ENCODE measurements around the gene PEAK3.
A peak's percentile ranks its signal among the peaks of the same experiment; 100 is the strongest.

PEAK3 gene

DNA sequence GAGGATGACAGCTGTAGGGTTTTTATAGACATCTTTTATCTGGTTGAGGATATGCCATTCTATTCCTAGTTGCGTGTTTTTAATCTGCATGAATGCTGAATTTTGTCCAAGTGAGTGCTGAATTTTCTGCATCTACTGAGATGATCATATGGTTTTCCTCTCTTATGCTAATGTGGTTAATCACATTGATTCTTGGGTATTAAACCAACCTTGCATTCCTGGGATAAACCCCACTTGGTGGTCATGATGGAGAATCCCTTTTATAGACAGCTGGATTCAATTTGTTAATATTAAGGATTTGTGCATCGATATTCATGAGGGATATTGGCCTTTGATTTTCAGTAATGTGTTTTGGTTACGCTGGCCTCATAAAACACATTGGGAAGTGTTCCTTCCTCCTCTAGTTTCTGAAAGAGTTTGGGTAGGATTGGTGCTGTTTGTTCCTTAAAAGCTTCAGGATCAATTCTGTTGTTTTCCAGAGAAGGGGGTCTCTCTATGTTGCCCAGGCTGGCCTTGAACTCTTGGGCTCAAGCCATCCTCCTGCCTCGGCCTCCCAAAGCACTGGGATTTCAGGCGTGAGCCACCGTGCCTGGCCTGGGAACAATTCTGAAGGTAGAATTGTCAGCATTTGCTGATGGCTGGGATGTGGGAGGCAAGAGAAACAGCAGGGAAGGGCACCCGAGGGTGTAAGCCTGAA, 33.3 kb upstream of the PEAK3 start:
- Histone ChIP-seq H3K27ac (ENCODE audit: low read depth, low read length) (no peak overlapping the region), H3K36me3 (ENCODE audit: control insufficient read depth, insufficient read depth, low read length) (no peaks in the 10 kb centered on the region), H3K9me3 (ENCODE audit: control insufficient read depth, insufficient read depth, low read depth, low read length) (peaks cover 12% of the 10 kb centered on the region), H3K27me3 (ENCODE audit: control insufficient read depth, insufficient read depth, low read length) (peaks cover 10% of the 10 kb centered on the region), H3K9ac (ENCODE audit: low read length) (no peak overlapping the region), H3K4me1 (ENCODE audit: control insufficient read depth, insufficient read depth, low read length) (peaks cover 6% of the 10 kb centered on the region), H3K4me3 (ENCODE audit: low read depth, low read length) (no peak overlapping the region)

- peaks cover 12% of the 10 kb centered on the region for H3K9me3 ChIP-seq (ENCODE audit: control insufficient read depth, insufficient read depth, low read depth, low read length)
- peak overlapping the region; percentile 11; the same call in 1 of the 2 replicates for H3K4me3 ChIP-seq (ENCODE audit: low read depth, low read length)
- H3K36me3 ChIP-seq (ENCODE audit: control insufficient read depth, insufficient read depth, low read length), result no peaks in the 10 kb centered on the region
- H3K4me1 ChIP-seq (ENCODE audit: control insufficient read depth, insufficient read depth, low read length), result peaks cover 8% of the 10 kb centered on the region
- peaks cover 31% of the 10 kb centered on the region for H3K27me3 ChIP-seq (ENCODE audit: control insufficient read depth, insufficient read depth, low read length)
- H3K27ac ChIP-seq (ENCODE audit: low read depth, low read length), result no peak overlapping the region
- no peak overlapping the region for H3K9ac ChIP-seq (ENCODE audit: low read length)
Observed at GRCh38 chr19:2312820-2313501, 31.0 kb upstream of the PEAK3 start.

- Histone ChIP-seq H3K27ac (ENCODE audit: low read depth, low read length) (no peak overlapping the region), H3K4me3 (ENCODE audit: low read depth, low read length) (no peak overlapping the region), H3K27me3 (ENCODE audit: control insufficient read depth, insufficient read depth, low read length) (peaks cover 49% of the 10 kb centered on the region), H3K9me3 (ENCODE audit: control insufficient read depth, insufficient read depth, low read depth, low read length) (peaks cover 12% of the 10 kb centered on the region), H3K4me1 (ENCODE audit: control insufficient read depth, insufficient read depth, low read length) (peaks cover 3% of the 10 kb centered on the region), H3K9ac (ENCODE audit: low read length) (no peak overlapping the region), H3K36me3 (ENCODE audit: control insufficient read depth, insufficient read depth, low read length) (no peaks in the 10 kb centered on the region)
Observed at GRCh38 chr19:2311093-2311492, 29.1 kb upstream of the PEAK3 start.

- H3K27me3 ChIP-seq (ENCODE audit: control insufficient read depth, insufficient read depth, low read length), result peaks cover 52% of the 10 kb centered on the region
Observed at GRCh38 chr19:2309734-2310362, 27.9 kb upstream of the PEAK3 start.

DNA sequence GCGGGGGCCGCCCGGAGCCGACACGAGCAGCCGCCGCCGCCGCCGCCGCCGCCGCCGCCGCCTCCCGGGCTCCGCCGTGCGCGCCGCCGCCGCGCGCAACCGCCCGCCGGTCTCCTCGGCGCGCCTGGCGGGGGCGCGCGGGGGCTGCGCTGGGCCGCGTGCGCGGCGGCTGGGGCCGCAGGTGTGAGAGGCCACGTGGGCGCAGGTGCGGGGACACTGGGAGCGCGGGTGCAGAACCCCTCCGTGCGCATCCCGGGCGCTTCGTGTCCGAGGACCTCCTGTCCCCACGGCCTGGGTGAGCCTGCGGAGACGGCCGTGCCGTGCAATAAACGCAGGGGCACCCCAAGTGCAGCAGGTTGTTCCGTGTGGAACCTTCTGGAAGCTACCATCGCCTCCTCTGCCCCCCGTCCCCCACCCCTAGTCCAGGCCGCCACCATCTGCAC, 26.2 kb upstream of the PEAK3 start, which contains the start of gene LINGO3:
Gene LINGO3 (minus strand): TSS at position 41 of the 443 bp plus-strand sequence. CDS start 16,378 bp downstream, outside the sequence.
- H3K9ac ChIP-seq (ENCODE audit: low read length), result no peak within 1 kb of the TSS
- no peak within 1 kb of the TSS for H3K27ac ChIP-seq (ENCODE audit: low read depth, low read length)
- H3K4me3 ChIP-seq (ENCODE audit: low read depth, low read length), result peak within 1 kb of the TSS; percentile 45
- H3K36me3 ChIP-seq (ENCODE audit: control insufficient read depth, insufficient read depth, low read length), result no peaks in the 10 kb centered on the region
- peaks cover 2% of the 10 kb centered on the region; the same call in 1 of the 2 replicates for H3K9me3 ChIP-seq (ENCODE audit: control insufficient read depth, insufficient read depth, low read depth, low read length)
- H3K27me3 ChIP-seq (ENCODE audit: control insufficient read depth, insufficient read depth, low read length), result peaks cover 50% of the 10 kb centered on the region
- peaks cover 2% of the 10 kb centered on the region; the same call in 1 of the 2 replicates for H3K4me1 ChIP-seq (ENCODE audit: control insufficient read depth, insufficient read depth, low read length)

More at GRCh38 chr19:2309734-2310362, 27.9 kb upstream of the PEAK3 start:
- Histone ChIP-seq H3K27ac (ENCODE audit: low read depth, low read length) (no peak overlapping the region), H3K9me3 (ENCODE audit: control insufficient read depth, insufficient read depth, low read depth, low read length) (peaks cover 3% of the 10 kb centered on the region; the same call in 1 of the 2 replicates), H3K4me3 (ENCODE audit: low read depth, low read length) (no peak overlapping the region), H3K4me1 (ENCODE audit: control insufficient read depth, insufficient read depth, low read length) (peaks cover 2% of the 10 kb centered on the region; the same call in 1 of the 2 replicates), H3K36me3 (ENCODE audit: control insufficient read depth, insufficient read depth, low read length) (no peaks in the 10 kb centered on the region), H3K9ac (ENCODE audit: low read length) (no peak overlapping the region)

- H3K27me3 ChIP-seq (ENCODE audit: control insufficient read depth, insufficient read depth, low read length), result peaks cover 52% of the 10 kb centered on the region
- peak overlapping the region; percentile 35; the same call in 1 of the 2 replicates for H3K4me3 ChIP-seq (ENCODE audit: low read depth, low read length)
- H3K4me1 ChIP-seq (ENCODE audit: control insufficient read depth, insufficient read depth, low read length), result peaks cover 8% of the 10 kb centered on the region
Observed at GRCh38 chr19:2307518-2308012, 25.6 kb upstream of the PEAK3 start.

GRCh38 chr19:2306971-2307370, 25.0 kb upstream of the PEAK3 start:
- H3K27me3 ChIP-seq (ENCODE audit: control insufficient read depth, insufficient read depth, low read length), result peaks cover 53% of the 10 kb centered on the region
- H3K27ac ChIP-seq (ENCODE audit: low read depth, low read length), result no peak overlapping the region
- H3K4me3 ChIP-seq (ENCODE audit: low read depth, low read length), result no peak overlapping the region
- H3K4me1 ChIP-seq (ENCODE audit: control insufficient read depth, insufficient read depth, low read length), result peaks cover 13% of the 10 kb centered on the region
- H3K36me3 ChIP-seq (ENCODE audit: control insufficient read depth, insufficient read depth, low read length), result no peaks in the 10 kb centered on the region
- H3K9ac ChIP-seq (ENCODE audit: low read length), result no peak overlapping the region
- H3K9me3 ChIP-seq (ENCODE audit: control insufficient read depth, insufficient read depth, low read depth, low read length), result peaks cover 2% of the 10 kb centered on the region; the same call in 1 of the 2 replicates

More at GRCh38 chr19:2307518-2308012, 25.6 kb upstream of the PEAK3 start:
- no peaks in the 10 kb centered on the region for H3K36me3 ChIP-seq (ENCODE audit: control insufficient read depth, insufficient read depth, low read length)
- no peak overlapping the region for H3K27ac ChIP-seq (ENCODE audit: low read depth, low read length)
- peaks cover 2% of the 10 kb centered on the region; the same call in 1 of the 2 replicates for H3K9me3 ChIP-seq (ENCODE audit: control insufficient read depth, insufficient read depth, low read depth, low read length)
- no peak overlapping the region for H3K9ac ChIP-seq (ENCODE audit: low read length)

- Histone ChIP-seq H3K27ac (ENCODE audit: low read depth, low read length) (no peak overlapping the region), H3K9ac (ENCODE audit: low read length) (no peak overlapping the region), H3K4me3 (ENCODE audit: low read depth, low read length) (no peak overlapping the region), H3K9me3 (ENCODE audit: control insufficient read depth, insufficient read depth, low read depth, low read length) (peaks cover 2% of the 10 kb centered on the region; the same call in 1 of the 2 replicates), H3K4me1 (ENCODE audit: control insufficient read depth, insufficient read depth, low read length) (peaks cover 13% of the 10 kb centered on the region), H3K36me3 (ENCODE audit: control insufficient read depth, insufficient read depth, low read length) (no peaks in the 10 kb centered on the region), H3K27me3 (ENCODE audit: control insufficient read depth, insufficient read depth, low read length) (peaks cover 54% of the 10 kb centered on the region)
Observed at GRCh38 chr19:2306281-2306806, 24.4 kb upstream of the PEAK3 start.

- Histone ChIP-seq H3K9me3 (ENCODE audit: control insufficient read depth, insufficient read depth, low read depth, low read length) (peaks cover 2% of the 10 kb centered on the region; the same call in 1 of the 2 replicates), H3K4me3 (ENCODE audit: low read depth, low read length) (no peak overlapping the region), H3K27ac (ENCODE audit: low read depth, low read length) (no peak overlapping the region), H3K4me1 (ENCODE audit: control insufficient read depth, insufficient read depth, low read length) (peaks cover 13% of the 10 kb centered on the region), H3K9ac (ENCODE audit: low read length) (no peak overlapping the region), H3K36me3 (ENCODE audit: control insufficient read depth, insufficient read depth, low read length) (no peaks in the 10 kb centered on the region), H3K27me3 (ENCODE audit: control insufficient read depth, insufficient read depth, low read length) (peaks cover 54% of the 10 kb centered on the region)
Observed at GRCh38 chr19:2305452-2306280, 23.7 kb upstream of the PEAK3 start.
